ENCODE measurements around the gene NRTN.

The NRTN gene

DNA sequence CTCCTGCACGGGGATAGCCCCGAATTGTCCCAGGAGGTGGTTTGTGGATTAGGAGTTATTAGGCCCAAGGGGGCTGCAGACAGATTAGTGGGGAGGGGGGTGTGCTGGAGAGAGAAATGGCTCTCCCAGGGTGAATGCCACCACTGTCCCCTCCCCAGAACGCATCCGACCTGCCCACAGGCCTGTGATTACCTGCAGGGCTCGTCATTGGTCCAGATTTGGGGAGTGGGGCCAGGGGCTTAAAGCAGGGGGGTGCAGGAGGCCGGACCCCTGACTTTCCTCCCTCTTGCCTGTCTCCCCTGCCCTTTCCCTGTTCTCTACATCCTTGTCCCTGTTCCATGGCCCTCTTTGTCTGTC is 1.2 kb downstream of the NRTN start:
- no peak overlapping the region for H3K4me3 ChIP-seq (ENCODE audit: low read length)
- TF ChIP-seq, protein P1, sequence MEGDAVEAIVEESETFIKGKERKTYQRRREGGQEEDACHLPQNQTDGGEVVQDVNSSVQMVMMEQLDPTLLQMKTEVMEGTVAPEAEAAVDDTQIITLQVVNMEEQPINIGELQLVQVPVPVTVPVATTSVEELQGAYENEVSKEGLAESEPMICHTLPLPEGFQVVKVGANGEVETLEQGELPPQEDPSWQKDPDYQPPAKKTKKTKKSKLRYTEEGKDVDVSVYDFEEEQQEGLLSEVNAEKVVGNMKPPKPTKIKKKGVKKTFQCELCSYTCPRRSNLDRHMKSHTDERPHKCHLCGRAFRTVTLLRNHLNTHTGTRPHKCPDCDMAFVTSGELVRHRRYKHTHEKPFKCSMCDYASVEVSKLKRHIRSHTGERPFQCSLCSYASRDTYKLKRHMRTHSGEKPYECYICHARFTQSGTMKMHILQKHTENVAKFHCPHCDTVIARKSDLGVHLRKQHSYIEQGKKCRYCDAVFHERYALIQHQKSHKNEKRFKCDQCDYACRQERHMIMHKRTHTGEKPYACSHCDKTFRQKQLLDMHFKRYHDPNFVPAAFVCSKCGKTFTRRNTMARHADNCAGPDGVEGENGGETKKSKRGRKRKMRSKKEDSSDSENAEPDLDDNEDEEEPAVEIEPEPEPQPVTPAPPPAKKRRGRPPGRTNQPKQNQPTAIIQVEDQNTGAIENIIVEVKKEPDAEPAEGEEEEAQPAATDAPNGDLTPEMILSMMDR (IDR thresholded peaks at IDR 0.05; ENCODE audit: insufficient read depth, low read depth, low read length, missing control alignments): no peak

DNA sequence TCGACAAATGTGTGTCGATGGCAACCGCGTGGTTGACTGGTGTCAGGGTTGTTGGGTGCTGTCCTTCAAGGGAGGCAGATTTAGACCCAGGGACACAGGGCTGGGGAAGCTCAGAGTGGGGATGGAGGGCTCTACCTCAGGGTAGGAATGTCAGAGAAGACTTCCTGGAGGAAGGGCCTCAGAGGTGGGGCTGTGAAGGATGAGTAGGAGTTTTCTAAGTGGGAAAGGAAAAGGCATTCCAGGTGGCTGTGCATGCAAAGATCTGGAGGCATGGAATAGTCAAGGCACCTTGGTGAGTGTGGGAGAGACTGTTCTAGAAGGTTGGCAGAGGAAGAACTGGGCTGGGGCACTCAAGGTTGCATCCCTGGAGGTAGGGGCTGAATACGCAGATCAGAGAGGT is 2.0 kb downstream of the NRTN start:
- TF ChIP-seq, protein P1 (IDR thresholded peaks at IDR 0.05; ENCODE audit: insufficient read depth, low read depth, low read length, missing control alignments): no peak
- DNase-seq (ENCODE audit: low read depth): no peak
- H3K4me3 ChIP-seq (ENCODE audit: low read length): no peak overlapping the region

More for the DNA sequence above, 1.2 kb downstream of the NRTN start:
- no peak for DNase-seq (ENCODE audit: low read depth)

DNA sequence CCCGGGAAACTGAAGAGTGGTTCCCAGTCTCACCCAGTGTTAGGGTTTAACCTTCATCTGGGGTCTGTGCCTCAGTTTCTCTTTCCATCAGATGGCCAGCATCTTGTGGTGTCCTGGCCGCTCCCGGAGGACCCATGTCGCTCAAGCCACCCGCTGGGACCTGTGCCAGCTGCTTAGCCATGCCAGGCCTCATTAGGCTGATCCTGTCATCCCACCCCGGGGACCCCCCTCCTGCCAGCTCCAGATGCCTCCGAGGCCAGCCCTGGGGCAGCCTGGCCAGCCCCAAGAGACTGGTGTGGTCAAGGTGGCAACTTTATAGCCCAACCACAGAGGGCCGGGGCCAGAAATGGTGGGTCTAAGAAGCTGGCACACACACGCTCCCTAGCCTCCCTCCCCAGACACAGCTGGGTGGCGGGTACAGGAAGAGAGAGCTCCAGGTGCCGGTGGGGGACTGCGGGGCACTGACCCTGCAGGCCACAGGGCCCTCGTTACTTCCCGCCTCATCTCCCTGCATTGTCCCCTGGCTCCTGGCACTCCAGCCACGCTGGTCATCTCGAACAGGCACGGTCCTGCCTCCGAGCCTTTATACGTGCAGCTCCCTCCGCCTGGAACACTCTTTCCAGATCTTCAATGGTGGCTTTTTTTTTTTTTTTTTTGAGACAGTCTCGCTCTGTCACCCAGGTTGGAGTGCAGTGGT is 3.4 kb downstream of the NRTN start:
- TF ChIP-seq, protein P1 (IDR thresholded peaks at IDR 0.05; ENCODE audit: insufficient read depth, low read depth, low read length, missing control alignments): no peak
- H3K4me3 ChIP-seq (ENCODE audit: low read length): no peak overlapping the region
- DNase-seq (ENCODE audit: low read depth): no peak

DNA sequence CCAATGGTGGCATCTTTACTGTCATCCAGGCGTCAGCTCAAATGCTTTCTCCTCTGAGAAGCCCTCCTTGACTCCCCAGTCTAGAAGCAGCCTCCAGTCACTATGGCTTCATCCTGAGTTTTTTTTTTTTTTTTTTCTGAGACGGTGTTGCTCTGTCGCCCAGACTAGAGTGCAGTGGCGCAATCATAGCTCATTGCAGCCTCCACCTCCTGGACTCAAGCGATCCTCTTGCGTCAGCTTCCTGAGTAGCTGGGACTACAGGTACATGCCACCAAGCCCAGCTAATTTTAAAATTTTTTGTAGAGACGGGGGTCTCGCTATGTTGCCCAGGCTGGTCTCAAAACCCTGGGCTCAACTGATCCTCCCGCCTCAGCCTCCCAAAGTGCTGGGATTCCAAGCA is 4.2 kb downstream of the NRTN start:
- TF ChIP-seq, protein P1 (IDR thresholded peaks at IDR 0.05; ENCODE audit: insufficient read depth, low read depth, low read length, missing control alignments): no peak
- H3K4me3 ChIP-seq (ENCODE audit: low read length): no peak overlapping the region
- peak; percentile 63 for DNase-seq (ENCODE audit: low read depth)

DNA sequence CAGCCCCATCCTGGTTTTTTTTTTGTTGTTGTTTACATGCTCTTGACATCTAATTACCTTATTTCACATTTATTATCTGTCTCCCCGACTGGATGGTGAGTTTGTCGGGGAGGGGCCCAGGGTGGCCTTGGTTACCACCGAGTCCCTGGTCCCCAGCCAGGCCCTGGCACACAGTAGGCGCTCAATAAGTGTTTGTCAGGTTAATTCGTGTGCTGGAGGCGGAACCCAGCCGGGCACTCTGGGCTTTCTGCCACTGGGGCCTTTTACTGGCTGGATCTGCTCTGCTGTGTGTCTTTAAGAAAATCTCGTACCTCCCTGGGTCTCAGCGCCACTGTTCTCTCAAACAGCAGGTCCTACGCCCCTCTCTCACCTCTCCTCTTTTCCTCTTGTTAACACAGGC is 4.6 kb downstream of the NRTN start:
- TF ChIP-seq, protein P1 (IDR thresholded peaks at IDR 0.05; ENCODE audit: insufficient read depth, low read depth, low read length, missing control alignments): no peak
- DNase-seq (ENCODE audit: low read depth): no peak
- H3K4me3 ChIP-seq (ENCODE audit: low read length): no peak overlapping the region

DNA sequence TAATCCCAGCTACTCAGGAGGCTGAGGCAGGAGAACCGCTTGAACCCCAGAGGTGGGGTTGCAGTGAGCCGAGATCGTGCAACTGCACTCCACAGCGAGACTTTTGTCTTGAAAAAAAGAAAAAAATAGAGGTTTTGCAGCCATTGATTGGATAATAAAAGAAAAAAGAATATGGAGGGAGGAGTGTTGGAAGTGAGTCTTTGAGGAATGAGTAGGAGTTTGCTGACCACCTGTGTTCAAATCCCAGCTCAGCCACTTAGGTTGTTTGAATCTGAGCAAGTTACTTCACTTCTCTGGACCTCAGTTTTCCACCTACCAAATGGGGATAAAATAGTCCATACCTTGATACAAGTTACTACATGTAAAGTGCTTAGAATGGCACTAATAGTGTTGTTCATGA is 6.2 kb downstream of the NRTN start:
- no peak for DNase-seq (ENCODE audit: low read depth)
- TF ChIP-seq, protein P1 (IDR thresholded peaks at IDR 0.05; ENCODE audit: insufficient read depth, low read depth, low read length, missing control alignments): no peak
- no peak overlapping the region for H3K4me3 ChIP-seq (ENCODE audit: low read length)
